Stimulated activated CD8-positive, alpha-beta memory T cell treated with anti-CD3 and anti-CD28 coated beads, Interleukin-15, amount 100 ng/mL, for 48 hours (primary cell): Measurements from ENCODE around the gene PAM.
"Not testable (repeated sequence)": the region's sequence is repeated elsewhere in the genome, so short reads cannot be mapped to it uniquely, and the experiment has no call there.

Experiments used
- DNase-seq, 2 donors: peaks; one replicate each; pipeline ENCODE4 v3.0.0-alpha.2; 2020; ENCODE audit warnings: low read depth in 2 of 2

Gene PAM

GRCh38 chr5:103060424-103060954 is 305.4 kb downstream of the PAM start:
- DNase-seq = no peak

GRCh38 chr5:103066326-103066725 is 311.2 kb downstream of the PAM start:
- no peak for DNase-seq

DNA sequence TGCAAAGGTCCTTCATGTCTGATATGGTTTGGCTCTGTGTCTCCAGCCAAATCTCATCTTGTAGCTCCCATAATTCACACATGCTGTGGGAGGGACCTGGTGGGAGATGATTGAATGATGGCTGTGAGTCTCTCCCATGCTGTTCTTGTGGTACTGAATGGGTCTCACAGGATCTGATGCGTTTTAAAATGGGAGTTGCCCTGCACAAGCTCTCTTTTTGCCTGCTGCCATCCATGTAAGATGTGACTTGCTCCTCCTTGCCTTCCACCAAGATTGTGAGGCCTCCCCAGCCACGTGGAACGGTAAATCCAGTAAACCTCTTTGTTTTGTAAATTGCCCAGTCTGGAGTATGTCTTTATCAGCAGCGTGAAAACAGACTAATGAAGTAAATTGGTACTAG is 318.4 kb downstream of the PAM start:
- not testable (repeated sequence) for DNase-seq

DNA sequence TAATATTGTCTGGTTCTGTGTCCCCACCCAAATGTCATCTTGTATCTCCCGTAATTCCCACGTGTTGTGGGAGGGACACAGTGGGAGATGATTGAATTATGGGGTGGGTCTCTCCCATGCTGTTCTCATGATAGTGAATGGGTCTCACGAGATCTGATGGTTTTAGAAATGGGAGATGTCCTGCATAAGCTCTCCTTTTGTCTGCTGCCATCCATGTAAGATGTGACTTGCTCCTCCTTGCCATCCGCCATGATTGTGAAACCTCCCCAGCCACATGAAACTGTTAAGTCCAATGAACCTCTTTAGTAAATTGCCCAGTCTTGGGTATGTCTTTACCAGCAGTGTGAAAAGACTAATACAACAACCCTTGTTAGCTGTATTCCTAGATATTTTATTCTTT is 320.3 kb downstream of the PAM start:
- no peak for DNase-seq
